ENCODE results near the gene PRICKLE2.

PRICKLE2 gene

DNA sequence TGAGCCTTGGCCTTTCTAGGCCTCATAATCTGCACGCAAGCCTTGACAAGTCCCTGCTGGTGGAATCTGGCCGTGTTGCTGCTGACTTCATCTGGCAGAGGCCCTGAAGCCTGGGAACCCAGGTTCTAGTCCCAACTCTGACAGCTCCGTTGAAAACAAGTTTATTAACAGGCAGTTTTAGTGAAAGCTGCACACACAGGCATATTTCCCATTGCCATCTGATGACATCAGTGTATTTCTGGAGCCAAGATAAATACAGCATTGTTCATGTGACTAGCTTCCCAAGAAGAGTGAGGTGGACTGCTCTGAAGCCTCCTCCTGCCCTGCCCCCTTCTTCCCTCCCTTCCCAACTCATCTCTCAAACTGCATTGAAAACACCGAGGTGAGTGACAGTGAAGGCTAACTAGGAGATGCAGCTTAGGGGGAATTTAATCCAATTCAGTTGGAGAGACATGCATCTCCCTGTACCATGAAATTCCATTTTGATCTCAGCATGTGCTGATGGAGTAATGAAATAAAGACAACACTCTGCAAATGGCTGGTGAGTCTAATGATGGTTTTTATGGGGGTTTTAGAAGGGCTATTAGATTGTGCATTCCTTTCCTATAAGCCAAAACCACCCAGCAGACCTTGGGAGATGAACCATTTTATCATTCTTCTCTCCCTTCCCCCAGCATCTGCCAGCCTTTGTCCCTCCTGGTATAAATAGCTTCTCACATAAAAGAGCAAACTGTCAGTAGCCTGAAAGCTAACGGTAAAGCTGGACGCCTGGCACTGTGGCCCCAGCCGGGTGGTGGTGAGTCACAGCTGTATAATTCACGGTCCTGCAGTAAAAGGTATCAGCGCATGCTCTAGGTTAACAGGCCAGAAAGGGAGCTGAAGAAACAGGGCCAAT is 38.0 kb downstream of the PRICKLE2 start:
- DNase-seq, result peak; percentile 64

DNA sequence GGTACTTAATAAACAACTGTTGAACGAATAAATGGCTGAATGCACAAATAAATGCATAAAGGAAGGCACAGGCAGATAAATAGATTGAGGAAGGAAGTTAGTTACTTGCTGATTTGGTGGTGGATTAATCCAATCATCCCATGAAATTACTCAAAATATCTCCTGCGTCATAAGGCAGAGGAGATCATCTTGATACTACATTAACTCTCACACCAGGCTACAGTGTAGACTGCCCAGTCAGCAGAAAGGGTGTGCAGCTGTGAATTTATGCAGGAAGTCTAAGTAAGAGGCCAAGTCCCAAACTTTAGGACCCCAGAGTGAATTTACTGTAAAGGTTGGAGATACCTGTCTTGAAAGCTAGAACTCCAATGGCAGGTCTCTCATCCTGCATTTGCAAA is 38.6 kb downstream of the PRICKLE2 start:
- no peak for DNase-seq

DNA sequence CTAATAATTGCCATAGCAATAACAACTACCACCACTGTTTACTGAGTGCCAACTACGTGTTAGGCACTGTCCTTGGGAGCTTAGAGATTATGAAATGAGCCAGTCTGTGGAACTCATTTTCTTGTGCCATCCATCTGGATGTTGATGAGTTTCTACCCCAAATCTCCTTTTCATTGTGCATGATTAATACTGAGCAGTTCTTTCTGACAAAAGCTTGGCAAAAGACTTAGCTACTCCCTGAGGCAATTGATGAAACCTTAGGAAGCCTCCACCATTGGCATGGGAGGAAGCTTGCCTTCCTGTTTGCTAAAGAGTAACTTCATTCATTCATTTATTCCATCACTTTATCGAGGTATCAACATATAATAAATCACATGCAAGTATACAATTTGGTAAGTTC is 39.8 kb downstream of the PRICKLE2 start:
- no peak for DNase-seq

DNA sequence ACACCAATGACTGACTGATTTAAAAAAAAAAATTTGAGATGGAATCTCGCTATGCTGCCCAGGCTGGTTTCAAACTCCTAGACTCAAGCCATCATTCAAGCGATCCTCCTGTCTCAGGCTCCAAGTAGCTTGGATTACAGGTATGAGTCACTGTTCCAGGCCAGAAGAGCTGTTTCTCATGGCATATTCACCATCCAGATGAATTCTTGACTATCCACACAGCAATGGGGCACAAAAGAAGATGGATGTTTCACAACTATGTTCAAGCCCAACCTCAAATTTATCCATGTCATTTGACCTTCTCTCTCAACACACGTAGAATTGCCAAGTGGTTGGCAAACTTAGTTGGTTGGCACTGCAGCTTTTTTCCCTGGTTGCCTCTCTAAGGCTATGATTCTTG is 40.6 kb downstream of the PRICKLE2 start:
- no peak for DNase-seq

DNA sequence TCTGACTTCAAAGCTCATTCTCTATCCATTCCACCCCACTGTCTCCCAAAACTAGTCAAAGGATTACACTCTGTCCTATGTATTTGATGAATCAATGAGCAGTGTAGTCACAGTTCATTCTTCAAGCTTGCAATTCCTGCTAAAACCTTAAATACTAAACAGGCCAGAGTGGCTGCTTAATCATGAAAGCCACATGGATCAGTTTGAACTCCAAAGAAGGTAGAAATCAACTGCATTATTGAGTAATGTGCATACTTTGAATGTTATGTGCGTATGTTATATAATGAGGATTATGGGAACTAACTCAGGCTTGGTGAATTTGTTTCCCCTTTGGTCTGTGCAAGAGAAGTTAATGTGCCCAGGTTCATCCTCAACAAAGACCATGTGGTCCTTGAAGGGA is 45.4 kb downstream of the PRICKLE2 start:
- no peak for DNase-seq

DNA sequence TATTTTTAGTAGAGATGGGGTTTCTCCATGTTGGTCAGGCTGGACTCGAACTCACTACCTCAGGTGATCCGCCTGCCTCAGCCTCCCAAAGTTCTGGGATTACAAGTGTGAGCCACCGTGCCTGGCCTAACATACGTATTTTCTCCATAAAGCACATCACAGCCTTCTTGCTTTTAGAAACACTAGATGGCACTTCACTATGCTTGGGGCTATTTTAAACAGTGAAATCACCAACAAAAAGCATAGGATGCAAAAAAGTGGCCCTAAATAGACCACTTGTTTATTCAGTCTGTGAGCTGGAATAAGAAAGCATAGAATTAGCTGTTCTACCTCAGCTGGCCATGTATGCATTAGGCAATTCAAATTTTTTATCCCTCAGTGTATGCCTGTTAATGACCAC is 46.0 kb downstream of the PRICKLE2 start:
- no peak for DNase-seq

DNA sequence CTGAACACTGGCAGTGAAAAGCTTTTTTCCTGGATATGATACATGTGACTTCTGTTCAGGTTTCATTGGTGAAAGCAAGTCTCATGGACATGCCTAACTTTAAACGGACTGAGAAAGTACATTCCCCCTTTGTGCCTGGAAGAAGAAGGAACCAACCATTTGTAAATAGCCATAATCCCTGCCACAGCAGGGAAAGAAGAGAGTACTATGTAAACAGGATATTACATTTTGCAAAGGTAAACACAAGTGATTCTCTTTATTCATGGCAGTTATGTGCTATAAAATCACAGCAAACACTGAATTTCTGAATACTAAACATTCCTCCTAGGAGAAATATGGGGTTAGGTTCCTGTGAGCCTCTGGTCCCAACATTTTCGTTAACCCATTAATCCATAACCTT is 46.8 kb downstream of the PRICKLE2 start:
- DNase-seq, result no peak

DNA sequence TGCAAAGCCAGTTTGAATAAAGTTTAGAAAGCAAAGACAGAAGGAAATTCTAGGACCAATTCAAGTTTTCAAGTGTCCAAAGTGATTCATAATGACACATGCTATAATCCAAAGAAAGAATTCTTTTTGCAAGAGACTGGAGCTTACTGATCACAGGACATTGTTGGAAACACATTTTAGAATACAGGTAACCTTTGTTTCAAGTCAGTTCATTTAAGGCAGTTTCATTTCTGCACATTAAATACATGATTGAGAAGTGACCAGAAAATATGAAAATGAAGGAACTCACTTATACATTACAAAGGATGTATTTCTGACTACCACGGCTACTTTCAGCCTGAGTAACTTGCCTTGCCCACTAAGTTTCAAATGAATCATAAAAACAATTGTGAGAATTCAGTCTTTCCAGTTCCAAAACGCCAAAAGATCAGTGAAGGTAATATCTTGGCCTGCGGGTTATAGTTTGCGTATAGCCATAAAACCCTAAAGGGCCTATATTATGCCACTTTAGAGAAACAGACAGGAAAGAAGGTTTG is 48.7 kb downstream of the PRICKLE2 start:
- DNase-seq, result no peak

DNA sequence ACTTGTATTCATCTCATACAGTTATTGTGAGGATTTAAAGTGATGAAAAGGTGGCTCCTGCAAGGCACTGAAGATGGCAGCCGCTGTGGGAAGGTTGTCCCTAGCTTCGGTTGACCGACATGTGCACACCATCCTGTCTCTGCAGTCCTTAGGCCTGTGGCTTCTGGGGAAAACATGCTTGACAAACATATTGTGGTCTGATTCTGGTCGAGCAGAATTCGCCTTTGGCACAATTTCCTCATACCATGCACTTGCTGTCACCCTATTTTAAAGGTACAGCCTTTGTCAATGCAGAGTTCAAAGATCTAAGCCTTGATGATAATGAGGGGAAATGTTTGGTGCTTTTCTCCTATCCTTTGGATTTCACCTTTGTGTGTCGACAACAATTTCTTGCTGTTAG is 50.9 kb downstream of the PRICKLE2 start:
- no peak for DNase-seq

DNA sequence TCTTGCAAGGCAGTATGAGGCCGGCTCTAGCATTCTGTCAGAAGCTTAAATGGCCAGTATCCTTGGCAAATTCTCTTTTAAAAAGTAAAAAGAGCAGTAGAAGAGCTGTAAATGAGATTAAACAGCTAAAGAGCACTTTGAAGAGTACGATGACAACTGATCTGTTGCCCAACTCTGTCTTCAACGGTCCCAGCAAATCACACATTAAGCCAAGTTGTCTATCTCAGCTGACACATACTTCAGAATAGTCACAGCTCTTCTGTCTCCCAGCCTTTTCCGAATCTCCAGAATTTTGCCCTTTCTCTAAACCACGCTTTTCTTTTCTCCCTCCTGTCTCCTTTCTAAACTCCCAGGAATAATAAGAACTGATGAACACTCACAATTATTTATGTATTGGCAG is 51.7 kb downstream of the PRICKLE2 start:
- DNase-seq, result no peak

DNA sequence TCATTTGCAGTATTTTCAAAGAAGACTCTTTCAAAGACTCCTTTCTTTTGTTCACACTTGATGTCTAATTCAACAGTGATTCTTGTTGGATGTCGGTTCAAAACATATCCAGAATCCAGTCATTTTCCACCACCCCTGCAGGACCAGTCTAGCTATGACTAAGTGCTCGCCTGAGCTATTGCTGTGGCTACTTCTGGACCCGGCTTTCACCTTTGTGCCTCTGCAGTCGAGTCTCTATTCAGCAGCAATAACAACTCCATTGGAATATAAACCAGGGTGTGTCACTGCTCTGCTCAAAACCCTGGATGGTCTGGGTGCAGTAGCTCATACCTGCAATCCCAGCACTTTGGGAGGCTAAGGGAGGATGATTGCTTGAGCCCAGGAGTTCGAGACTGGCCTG is 55.0 kb downstream of the PRICKLE2 start:
- DNase-seq, result no peak

DNA sequence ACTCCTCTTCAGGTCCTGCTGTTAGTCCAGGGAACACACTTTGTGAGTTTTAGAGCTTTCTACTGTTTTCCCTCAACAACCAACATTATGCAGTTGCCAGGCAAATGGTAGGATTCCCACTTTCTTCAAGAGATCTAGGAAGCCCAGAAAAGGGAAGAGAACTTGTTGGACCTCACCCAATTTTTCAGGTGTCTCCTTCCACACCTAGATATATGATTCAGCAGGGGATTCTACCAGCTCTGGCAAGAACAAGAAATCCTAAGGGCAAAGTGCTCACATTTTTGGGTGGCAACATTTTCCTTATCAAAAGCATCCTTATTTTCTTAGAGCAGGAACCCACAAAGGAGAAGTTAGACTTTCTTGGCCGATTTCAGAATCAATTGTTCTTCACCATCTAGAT is 57.4 kb downstream of the PRICKLE2 start:
- no peak for DNase-seq

DNA sequence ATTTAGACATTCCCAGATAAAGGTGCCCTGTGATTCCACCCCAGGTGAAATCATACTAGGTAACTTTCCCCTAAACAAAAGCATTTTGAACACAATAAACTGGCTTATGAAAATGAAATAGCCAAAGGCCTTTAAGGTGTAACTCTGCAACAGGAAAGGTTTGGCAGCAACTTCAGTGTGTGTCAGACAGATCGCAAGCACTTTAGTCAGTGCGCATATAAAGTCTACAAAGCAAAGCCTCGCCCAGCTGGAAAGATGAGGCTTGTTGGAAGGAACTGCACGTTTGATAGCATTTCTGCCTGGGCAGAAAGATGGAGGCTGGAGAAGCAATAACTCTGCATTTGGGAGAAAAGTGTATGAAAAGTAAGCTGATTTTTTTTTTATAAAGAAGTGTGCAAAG is 57.9 kb downstream of the PRICKLE2 start:
- DNase-seq, result no peak

DNA sequence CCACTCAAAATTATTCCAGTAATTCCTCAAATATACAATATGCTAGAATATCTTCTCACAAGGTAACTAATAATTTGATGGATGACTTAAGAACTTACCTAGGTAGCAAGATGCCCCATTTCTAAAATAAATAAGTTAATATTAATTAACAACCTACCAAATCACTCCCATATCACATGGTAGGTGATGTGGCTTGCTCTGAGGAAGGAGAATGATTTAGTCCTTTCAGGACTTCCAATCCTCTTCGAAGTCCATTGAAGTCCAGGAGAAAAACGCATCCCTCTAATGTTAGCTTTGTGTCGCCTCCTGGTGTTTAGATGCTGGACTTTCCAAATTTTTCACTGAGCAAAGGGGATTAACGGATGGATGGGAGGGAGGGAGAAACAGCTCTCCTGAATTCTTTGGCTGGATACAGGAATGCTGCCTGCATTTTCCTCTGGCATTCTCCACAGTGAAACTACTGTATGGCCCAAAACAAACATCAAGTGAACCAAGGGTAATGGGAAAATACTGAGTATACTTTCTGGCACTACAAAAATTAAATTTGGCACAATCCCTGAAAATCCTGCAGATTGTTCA is 58.6 kb downstream of the PRICKLE2 start:
- DNase-seq, result no peak

DNA sequence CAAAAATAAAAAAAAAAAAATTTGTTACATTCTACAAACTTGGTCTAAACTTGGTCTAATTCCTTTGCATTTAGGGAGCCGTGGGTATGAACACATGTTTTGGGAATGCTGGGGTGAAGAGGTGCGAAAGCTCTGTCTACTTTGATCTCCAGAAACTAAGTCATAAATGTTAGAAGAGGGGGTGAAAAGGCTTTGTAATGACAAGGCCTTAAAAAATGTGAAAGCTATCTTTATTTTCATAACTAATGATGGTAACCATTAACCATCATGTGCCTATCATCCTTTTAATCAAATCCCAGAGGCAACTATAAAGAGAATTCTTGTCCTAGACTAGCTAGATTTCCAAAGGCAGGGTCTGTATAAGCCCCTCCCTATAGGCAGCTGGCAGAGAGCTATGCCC is 60.9 kb downstream of the PRICKLE2 start:
- no peak for DNase-seq

DNA sequence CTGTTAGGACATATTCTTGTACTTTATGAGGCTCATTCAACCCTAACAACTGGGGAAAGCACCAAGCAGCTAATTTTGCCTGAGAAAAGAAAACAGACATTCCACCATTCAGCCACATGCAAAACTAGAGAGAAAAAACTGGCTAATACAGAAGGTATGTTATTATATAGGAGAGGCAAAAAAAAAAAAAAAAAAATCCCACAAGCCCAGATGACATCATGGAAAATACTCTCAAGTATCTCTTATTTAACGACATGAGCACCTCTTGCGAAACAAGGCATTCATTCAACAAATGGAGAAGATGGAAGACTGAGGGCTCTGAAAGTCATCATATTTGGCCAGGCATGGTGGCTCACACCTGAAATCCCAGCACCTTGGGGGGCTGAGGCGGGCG is 61.5 kb downstream of the PRICKLE2 start:
- DNase-seq, result peak; percentile 93

DNA sequence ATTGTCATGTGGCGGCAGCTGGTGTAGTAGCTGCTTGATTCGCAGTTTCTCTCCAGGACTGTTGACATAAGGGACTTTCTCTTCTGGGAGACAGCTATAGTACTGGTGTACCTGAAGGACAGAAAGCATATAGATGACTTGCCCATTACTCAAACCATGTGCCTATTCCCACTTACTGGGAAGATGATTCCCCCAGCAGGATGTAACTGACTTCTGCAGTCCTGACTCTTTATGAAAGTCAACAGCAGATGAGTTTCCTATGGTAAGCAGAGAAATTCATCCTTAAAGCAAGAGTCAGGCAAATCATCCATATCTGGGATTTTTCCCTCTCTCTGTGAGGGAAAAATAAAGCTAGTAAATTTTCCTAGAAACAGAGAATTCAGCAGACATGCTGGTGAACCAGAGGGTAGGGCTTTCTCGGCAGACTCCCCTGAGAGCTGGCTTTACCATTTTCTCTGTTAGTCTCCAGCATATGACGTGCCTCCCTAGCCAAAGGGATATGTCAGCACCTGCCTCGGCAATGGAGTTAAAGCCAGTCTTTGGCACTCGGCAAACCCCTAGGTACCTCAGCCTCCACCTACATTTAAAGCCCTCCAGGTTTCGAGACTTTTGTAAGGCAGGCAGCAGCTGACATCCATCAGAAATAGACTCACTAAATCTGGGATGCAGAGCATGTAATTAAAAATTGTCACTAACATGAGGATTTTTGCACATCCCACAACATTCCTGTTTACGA is 62.1 kb downstream of the PRICKLE2 start:
- no peak for DNase-seq

DNA sequence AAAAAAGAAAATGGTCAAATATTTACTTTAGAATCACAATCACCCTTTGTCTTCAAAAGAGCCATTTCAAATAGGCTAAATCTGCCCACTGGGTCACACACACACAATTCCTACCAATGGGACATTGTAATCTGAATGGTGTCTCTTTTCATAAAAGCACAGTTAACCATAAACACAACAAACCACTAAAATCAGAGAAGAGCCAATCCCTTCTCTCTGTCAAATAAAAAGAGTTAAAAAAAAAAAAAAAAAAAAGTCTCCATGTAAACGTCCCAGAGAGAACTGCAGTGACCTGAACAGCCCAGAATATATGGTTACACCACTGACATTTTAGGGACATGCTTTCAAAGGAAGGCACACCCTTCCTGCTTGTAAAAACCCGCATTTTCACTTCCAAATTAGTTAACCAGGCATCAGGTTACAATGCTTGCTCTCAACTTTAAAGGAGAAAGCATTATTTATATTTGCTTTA is 63.7 kb downstream of the PRICKLE2 start:
- no peak for DNase-seq

DNA sequence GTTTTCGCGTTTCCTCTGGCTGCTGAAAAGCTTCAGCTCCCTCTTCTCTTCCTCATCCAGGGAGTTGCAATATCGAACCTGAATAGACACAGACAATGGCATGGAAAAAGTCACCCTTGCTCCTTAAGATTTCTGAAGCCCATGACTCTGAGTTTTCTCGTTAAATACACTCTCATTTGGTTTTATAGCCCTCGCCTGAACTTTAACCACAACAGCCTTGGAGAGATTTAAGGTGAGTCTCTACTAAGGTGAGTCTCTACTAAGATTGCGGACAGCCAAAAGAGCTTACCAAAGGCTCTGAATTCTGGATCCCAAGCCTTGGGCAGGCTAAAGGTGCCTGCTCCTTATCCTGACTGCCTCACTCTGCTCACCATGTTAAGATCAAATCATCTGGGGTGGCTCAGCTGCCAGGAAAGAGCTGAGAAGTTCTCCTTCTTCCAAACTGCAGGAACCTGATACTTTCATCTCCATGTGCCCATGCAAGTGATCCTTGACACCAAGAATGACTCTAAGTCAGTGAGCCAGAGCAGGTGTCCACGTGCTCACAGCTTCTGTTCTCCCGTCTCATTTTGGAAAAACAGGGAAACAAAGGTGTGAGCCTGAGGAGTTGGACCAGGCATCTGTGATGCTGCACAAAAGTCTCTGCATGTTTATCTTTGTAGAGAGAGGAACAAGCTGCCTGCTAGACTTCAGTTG is 65.1 kb downstream of the PRICKLE2 start:
- no peak for DNase-seq

DNA sequence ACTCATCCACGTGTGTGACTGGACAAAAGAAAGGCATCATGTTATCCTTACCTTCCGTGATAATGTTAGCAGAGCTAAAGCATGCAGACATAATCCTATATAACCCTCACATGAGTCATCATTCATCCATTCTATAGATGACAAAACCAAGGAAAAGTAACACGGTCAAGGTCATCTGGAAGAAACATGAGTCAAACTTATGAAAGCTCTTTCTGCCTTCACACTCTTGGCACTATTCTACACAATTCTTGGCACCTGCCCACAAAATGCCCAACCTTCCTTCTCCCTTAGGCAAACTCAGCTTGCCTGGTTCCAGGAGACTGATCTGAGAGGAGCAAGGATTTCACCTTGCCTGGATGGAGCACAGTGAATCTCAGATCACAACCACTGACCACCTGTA is 66.9 kb downstream of the PRICKLE2 start:
- no peak for DNase-seq

DNA sequence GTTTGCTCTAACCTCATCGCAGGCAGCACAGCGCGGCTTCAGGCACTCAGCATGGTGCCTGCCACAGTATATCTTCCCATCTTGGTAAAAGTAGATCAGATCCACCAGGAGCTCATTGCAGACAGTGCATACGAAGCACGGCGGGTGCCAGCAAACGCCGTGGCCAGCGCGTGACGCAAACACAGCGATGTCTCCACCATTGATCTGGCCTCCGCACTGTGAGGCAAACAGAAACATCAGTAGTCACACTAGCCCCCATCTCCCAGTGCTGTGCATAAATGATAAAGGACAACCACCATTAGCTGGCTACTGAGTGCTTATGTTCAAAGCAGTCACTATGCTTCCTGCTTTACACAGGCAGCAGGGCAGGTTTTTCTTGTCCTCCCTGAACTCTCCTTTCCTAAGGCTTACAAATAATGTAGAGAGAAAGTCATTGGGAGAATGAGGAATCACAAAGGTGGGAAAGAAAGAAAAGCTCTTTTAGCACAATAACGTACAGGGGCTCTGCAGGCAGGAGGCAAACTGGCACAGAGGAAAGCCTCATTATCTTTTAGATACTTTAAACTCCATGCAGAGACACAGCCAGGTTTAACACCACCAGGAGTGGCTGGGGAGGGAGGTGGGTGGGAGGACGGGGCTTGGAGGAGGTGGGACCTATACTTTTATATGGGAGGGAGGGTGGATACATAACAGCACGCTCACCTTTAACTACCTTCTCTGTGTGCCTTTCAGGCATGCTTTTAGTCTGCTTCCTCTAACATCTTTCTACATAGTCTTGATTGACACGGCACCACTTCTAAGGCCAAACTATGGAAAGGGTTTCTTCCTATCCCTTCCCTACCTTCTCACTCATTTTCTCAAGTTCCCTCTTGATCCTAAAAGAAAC is 67.9 kb downstream of the PRICKLE2 start:
- no peak for DNase-seq

DNA sequence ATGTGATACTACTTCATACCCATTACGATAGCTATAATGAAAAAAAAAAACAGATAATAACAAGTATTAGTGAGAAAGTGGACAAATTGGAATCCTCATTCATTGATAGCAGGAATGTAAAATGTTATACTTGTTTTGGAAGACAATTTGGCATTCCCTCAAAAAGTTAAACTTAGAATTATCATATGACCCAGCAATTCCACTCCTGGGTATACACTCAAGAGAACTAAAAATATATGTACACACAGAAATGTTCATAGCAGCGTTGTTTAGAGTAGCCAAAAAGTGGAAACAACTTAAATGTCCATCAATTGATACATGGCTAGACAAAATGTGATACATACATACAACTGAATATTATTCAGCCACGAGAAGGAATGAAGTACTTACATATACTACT is 69.9 kb downstream of the PRICKLE2 start:
- no peak for DNase-seq
